Right atrium auricular region (tissue), 2 donors: ENCODE results near the gene GCH1. TPM values are rescaled to one million over a fixed set of nuclear protein-coding genes. Genes with fewer than 3 reads are reported as not detected.

Experiments used
- DNase-seq: peaks from one replicate; pipeline ENCODE4 v3.0.0-alpha.2; 2019; ENCODE audit warnings: low spot score
- H3K27ac ChIP-seq, 2 donors: fragments of 200-600 bp; sonication (generic); 1 replicate in 1 of 2; 2 replicates in 1 of 2; pipeline ENCODE4 v1.5.1; 2016 to 2019
- H3K27me3 ChIP-seq, 2 donors: fragments of 200-600 bp; sonication (generic); one replicate each; pipeline versions ENCODE4 v1.5.1 to v1.6.0; 2017 to 2019
- H3K36me3 ChIP-seq: fragments of 200-600 bp; sonication (generic); one replicate; pipeline ENCODE4 v1.5.1; 2016
- H3K4me1 ChIP-seq, 2 donors: fragments of 200-600 bp; sonication (generic); one replicate each; pipeline versions ENCODE4 v1.5.1 to v1.6.0; 2017 to 2019
- H3K4me3 ChIP-seq, 2 donors: fragments of 200-600 bp; sonication (generic); 1 replicate in 1 of 2; 2 replicates in 1 of 2; pipeline ENCODE4 v1.5.1; 2017 to 2019; ENCODE audit warnings: mild to moderate bottlenecking in 1 of 2, moderate library complexity in 1 of 2
- H3K9me3 ChIP-seq, 2 donors: fragments of 200-600 bp; sonication (generic); one replicate each; pipeline ENCODE4 v1.5.1; 2019
- CTCF ChIP-seq, 2 donors: fragments of 200-600 bp; sonication (generic); IDR thresholded peaks; one replicate each; pipeline ENCODE4 v1.5.1; 2019; ENCODE audit warnings: antibody characterized with exemption in 2 of 2
- total RNA-seq, 2 donors: library from RNA; depleted of rRNA; stranded (reverse); fragments of >200 nt; gene quantifications; one replicate each; pipeline ENCODE4 v1.1.0, GENCODE V29; 2016

The GCH1 gene
- total RNA-seq, 2 donors from 2014 or later, result 2.4 to 3.8 TPM

GRCh38 chr14:54797986-54798385 lies 104.6 kb downstream of the GCH1 start:
- peaks cover 0 to 4% of the 10 kb centered on the region in 2 donors for H3K9me3 ChIP-seq
- TF ChIP-seq CTCF (IDR thresholded peaks at IDR 0.05), result no peak
- no peaks in the 10 kb centered on the region for H3K27me3 ChIP-seq
- no peaks in the 10 kb centered on the region for H3K36me3 ChIP-seq
- no peak for DNase-seq
- H3K27ac ChIP-seq, result no peak overlapping the region
- H3K4me1 ChIP-seq, result no peaks in the 10 kb centered on the region
- no peak overlapping the region for H3K4me3 ChIP-seq

DNA sequence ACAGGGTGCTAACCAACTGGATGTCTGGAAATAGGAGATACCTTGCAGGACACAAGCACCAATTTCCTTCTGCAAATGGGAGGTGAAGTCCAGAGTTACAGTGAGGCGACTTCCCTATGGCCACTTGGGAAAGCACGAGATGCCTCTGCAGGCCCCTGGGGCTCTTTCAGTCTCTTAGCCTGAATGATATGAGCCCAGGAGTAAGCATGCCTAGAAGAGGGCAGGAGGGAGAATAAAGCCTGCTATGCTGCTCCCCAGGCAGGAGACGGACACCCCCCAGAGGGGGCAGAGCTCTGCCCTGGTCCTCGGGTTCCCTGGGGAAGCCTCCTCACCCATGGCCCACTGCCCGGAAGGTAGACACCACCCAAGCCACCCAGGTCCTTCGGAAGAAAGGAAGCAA lies 105.1 kb downstream of the GCH1 start:
- no peak for DNase-seq
- no peaks in the 10 kb centered on the region for H3K4me1 ChIP-seq
- H3K4me3 ChIP-seq, result no peak overlapping the region
- no peak overlapping the region for H3K27ac ChIP-seq
- no peak for TF ChIP-seq CTCF (IDR thresholded peaks at IDR 0.05)
- H3K36me3 ChIP-seq, result no peaks in the 10 kb centered on the region
- no peaks in the 10 kb centered on the region for H3K27me3 ChIP-seq
- peaks cover 0 to 4% of the 10 kb centered on the region in 2 donors for H3K9me3 ChIP-seq

GRCh38 chr14:54796961-54797360 lies 105.7 kb downstream of the GCH1 start:
- Histone ChIP-seq H3K9me3 (peaks cover 0 to 4% of the 10 kb centered on the region in 2 donors), H3K27ac (no peak overlapping the region), H3K36me3 (no peaks in the 10 kb centered on the region), H3K4me3 (no peak overlapping the region), H3K27me3 (no peaks in the 10 kb centered on the region), H3K4me1 (no peaks in the 10 kb centered on the region)
- DNase-seq, result no peak
- TF ChIP-seq CTCF (IDR thresholded peaks at IDR 0.05), result no peak

DNA sequence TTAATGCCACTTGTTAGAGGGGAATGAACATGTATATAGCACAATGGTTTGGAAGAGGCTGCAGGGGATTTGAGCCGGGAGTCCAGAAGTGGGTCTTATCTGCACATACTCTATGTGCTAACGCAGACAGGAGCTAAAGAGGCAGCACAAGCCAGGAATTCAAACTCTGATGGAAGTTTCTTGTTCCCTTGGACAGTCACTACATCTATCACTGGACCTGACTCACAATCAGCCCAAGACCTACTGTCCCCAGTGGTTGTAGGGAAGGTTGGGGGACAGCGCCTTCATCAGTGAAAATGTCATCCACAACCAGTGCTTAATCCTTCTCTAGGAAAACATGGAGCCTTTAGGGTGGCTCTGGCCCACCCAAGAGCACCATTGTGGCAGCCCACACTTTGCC lies 107.8 kb downstream of the GCH1 start:
- DNase-seq, result no peak
- no peaks in the 10 kb centered on the region for H3K27me3 ChIP-seq

GRCh38 chr14:54794159-54794558 lies 108.5 kb downstream of the GCH1 start:
- Histone ChIP-seq H3K27ac (no peak overlapping the region), H3K36me3 (peaks cover 27% of the 10 kb centered on the region), H3K4me1 (no peaks in the 10 kb centered on the region), H3K27me3 (no peaks in the 10 kb centered on the region), H3K4me3 (no peak overlapping the region), H3K9me3 (peaks cover 0 to 4% of the 10 kb centered on the region in 2 donors)
- no peak for TF ChIP-seq CTCF (IDR thresholded peaks at IDR 0.05)
- no peak for DNase-seq

More for the DNA sequence above, 107.8 kb downstream of the GCH1 start:
- no peaks in the 10 kb centered on the region for H3K4me1 ChIP-seq
- peaks cover 21% of the 10 kb centered on the region for H3K36me3 ChIP-seq
- peaks cover 0 to 4% of the 10 kb centered on the region in 2 donors for H3K9me3 ChIP-seq
- H3K27ac ChIP-seq, result no peak overlapping the region
- no peak overlapping the region for H3K4me3 ChIP-seq
- TF ChIP-seq CTCF (IDR thresholded peaks at IDR 0.05), result no peak

GRCh38 chr14:54792288-54792687 lies 110.3 kb downstream of the GCH1 start:
- no peak overlapping the region for H3K27ac ChIP-seq
- peaks cover 0 to 7% of the 10 kb centered on the region in 2 donors for H3K4me1 ChIP-seq
- no peaks in the 10 kb centered on the region for H3K27me3 ChIP-seq
- peaks cover 0 to 4% of the 10 kb centered on the region in 2 donors for H3K9me3 ChIP-seq
- H3K36me3 ChIP-seq, result peaks cover 45% of the 10 kb centered on the region
- DNase-seq, result no peak
- TF ChIP-seq CTCF (IDR thresholded peaks at IDR 0.05), result no peak
- H3K4me3 ChIP-seq, result no peak overlapping the region
